PC-3 (cell line): ENCODE measurements around the gene ACTN1. TPM values are rescaled to one million over a fixed set of nuclear protein-coding genes. Genes with fewer than 3 reads are reported as not detected.
"Not testable (repeated sequence)": the region's sequence is repeated elsewhere in the genome, so short reads cannot be mapped to it uniquely, and the experiment has no call there.

ENCODE experiments used
- ATAC-seq: fragments of 200-7000 bp; cut with Tn5 transposase; 2 replicates; pipeline ENCODE4 v1.9.1; 2020; ENCODE audit warnings: mild to moderate bottlenecking, moderate library complexity
- BruUV-seq: library from RNA; stranded (reverse); fragments of 400-500 nt; replicated peaks from 2 replicates; lab custom pipeline; 2021; lab: Mats Ljungman, UMichigan
- CTCF ChIA-PET: fragments of 300-600 bp; sonication (Branson Sonifier 250); formaldehyde crosslinking; loops from one replicate; lab custom pipeline; 2022; ENCODE audit warnings: antibody characterized with exemption; lab: Charles Lee
- POLR2A ChIA-PET: fragments of 300-600 bp; sonication (Branson Sonifier 250); formaldehyde crosslinking; loops from one replicate; lab custom pipeline; 2022; ENCODE audit warnings: antibody characterized with exemption; ENCODE audit not compliant: unreplicated experiment; lab: Charles Lee
- DNase-seq: peaks from one replicate; pipeline ENCODE4 v3.0.0-alpha.2; 2015
- H2AFZ ChIP-seq: fragments of 300-600 bp; sonication (generic); 2 replicates; pipeline ENCODE4 v1.6.0; 2016; ENCODE audit warnings: antibody characterized with exemption, low read length
- H3F3A ChIP-seq: fragments of 300-600 bp; sonication (generic); one replicate; pipeline ENCODE4 v1.6.0; 2017; ENCODE audit warnings: antibody characterized with exemption, low read length, control low read depth, mild to moderate bottlenecking; ENCODE audit not compliant: unreplicated experiment
- H3K27ac ChIP-seq: fragments of 300-600 bp; sonication (generic); 2 replicates; pipeline ENCODE4 v1.5.1; 2016; ENCODE audit warnings: mild to moderate bottlenecking, low read length
- H3K27me3 ChIP-seq: fragments of 300-600 bp; sonication (generic); 2 replicates; pipeline ENCODE4 v1.6.1; 2016; ENCODE audit warnings: low read length, mixed read lengths
- H3K36me3 ChIP-seq: fragments of 300-600 bp; sonication (generic); 2 replicates; pipeline ENCODE4 v1.6.1; 2016; ENCODE audit warnings: low read depth, mixed run types, low read length, mixed read lengths
- H3K4me1 ChIP-seq: fragments of 300-600 bp; sonication (generic); 2 replicates; pipeline ENCODE4 v1.5.1; 2016; ENCODE audit warnings: low read length; ENCODE audit not compliant: insufficient read depth
- H3K4me2 ChIP-seq: fragments of 300-600 bp; sonication (generic); 2 replicates; pipeline ENCODE4 v1.6.0; 2016; ENCODE audit warnings: low read length
- H3K4me3 ChIP-seq: fragments of 300-600 bp; sonication (generic); 2 replicates; pipeline ENCODE4 v1.5.1; 2016; ENCODE audit warnings: mild to moderate bottlenecking, low read length, mixed read lengths
- H3K79me2 ChIP-seq: fragments of 300-600 bp; sonication (generic); 2 replicates; pipeline ENCODE4 v1.6.1; 2017; ENCODE audit warnings: low read length, mixed read lengths
- H3K9ac ChIP-seq: fragments of 300-600 bp; sonication (generic); 2 replicates; pipeline ENCODE4 v1.6.0; 2016; ENCODE audit warnings: mild to moderate bottlenecking, low read length
- H3K9me2 ChIP-seq: fragments of 300-600 bp; sonication (generic); replicated peaks from 2 replicates; pipeline ENCODE4 v1.6.1; 2016; ENCODE audit warnings: mixed run types, low read length, mixed read lengths
- H3K9me3 ChIP-seq: fragments of 300-600 bp; sonication (generic); 2 replicates; pipeline ENCODE4 v1.6.1; 2016; ENCODE audit warnings: low read length, mixed read lengths
- H4K20me1 ChIP-seq: fragments of 300-600 bp; sonication (generic); 2 replicates; pipeline ENCODE4 v1.6.1; 2016; ENCODE audit warnings: low read length, mixed read lengths
- CTCF ChIP-seq: fragments of 300-600 bp; sonication (generic); conservative IDR thresholded peaks from 2 replicates; pipeline ENCODE4 v1.5.1; 2017; ENCODE audit warnings: antibody characterized with exemption, low read depth, mild to moderate bottlenecking, low read length
- EZH2 ChIP-seq: fragments of 300-600 bp; sonication (generic); IDR thresholded peaks from one replicate; pipeline ENCODE4 v1.6.1; 2017; ENCODE audit warnings: antibody characterized with exemption, mild to moderate bottlenecking, low read length; ENCODE audit not compliant: unreplicated experiment
- EZH2phosphoT487 ChIP-seq: fragments of 300-600 bp; sonication (generic); IDR thresholded peaks from 2 replicates; pipeline ENCODE4 v1.6.1; 2018; ENCODE audit warnings: mild to moderate bottlenecking, antibody characterized with exemption, low read length, borderline replicate concordance
- intact Hi-C: fragments of 100-400 bp; cut with micrococcal nuclease; formaldehyde crosslinking; loops from 2 replicates; pipeline ENCODE4 v1.9.0; 2023
- total RNA-seq: library from RNA; depleted of rRNA; stranded (reverse); fragments of >200 nt; gene quantifications from 2 replicates; pipeline ENCODE4 v1.2.3, GENCODE V29; 2014

Gene ACTN1
- total RNA-seq, 1 experiment from 2014 or later = 303 TPM

GRCh38 chr14:68974759-68975347, 4.2 kb downstream of the ACTN1 start:
- CTCF ChIA-PET = interaction anchor here (0.5 kb wide), 1 partner anchor 18 kb away, joined by 3 read pairs; no protein-coding TSS in a partner anchor
- Histone ChIP-seq H3K4me2 (peak overlapping the region; percentile 90), H3K27me3 (no peaks in the 10 kb centered on the region), H2AFZ (no peak overlapping the region), H3K4me3 (peak overlapping the region; percentile 98; the same call in 1 of the 2 replicates), H3K9me2 (no peaks in the 10 kb centered on the region), H3K9me3 (no peaks in the 10 kb centered on the region), H3K36me3 (peaks cover 55% of the 10 kb centered on the region), H3K27ac (no peak overlapping the region), H3K9ac (no peak overlapping the region), H3K79me2 (peaks cover 87% of the 10 kb centered on the region), H3K4me1 (peaks cover 40% of the 10 kb centered on the region), H3F3A (no peaks in the 10 kb centered on the region), H4K20me1 (peaks cover 74% of the 10 kb centered on the region)
- peak; percentile 58 for DNase-seq
- BruUV-seq = no TSS peak
- intact Hi-C loops = loop anchor here (5.0 to 10.0 kb wide), 2 partner anchors 132 to 220 kb away; partner anchors contain the start of gene EXD2
- TF ChIP-seq CTCF (no peak), EZH2 (no peak), EZH2phosphoT487 (no peak)
- no peak for ATAC-seq
- POLR2A ChIA-PET = interaction anchor here (0.6 kb wide), 2 partner anchors 20 to 21 kb away, joined by 4 to 7 read pairs; no protein-coding TSS in a partner anchor

- Histone ChIP-seq H3K4me2 (no peak overlapping the region), H3K79me2 (peaks cover 99% of the 10 kb centered on the region), H3K27ac (no peak overlapping the region), H4K20me1 (peaks cover 86% of the 10 kb centered on the region), H3F3A (no peaks in the 10 kb centered on the region), H3K9me2 (no peaks in the 10 kb centered on the region), H3K9ac (no peak overlapping the region), H2AFZ (no peak overlapping the region), H3K27me3 (no peaks in the 10 kb centered on the region), H3K4me3 (no peak overlapping the region), H3K36me3 (peaks cover 63% of the 10 kb centered on the region), H3K4me1 (peaks cover 40% of the 10 kb centered on the region), H3K9me3 (no peaks in the 10 kb centered on the region)
- POLR2A ChIA-PET = no interaction called here
- DNase-seq (no peak), ATAC-seq (no peak)
- no TSS peak for BruUV-seq
- CTCF ChIA-PET = no interaction called here
- TF ChIP-seq CTCF = no peak
- no peak for TF ChIP-seq EZH2
- TF ChIP-seq EZH2phosphoT487 = no peak
- intact Hi-C loops = loop anchor here (10.0 kb wide), 1 partner anchor 221 kb away; the partner anchor contains the start of gene EXD2
These were observed 5.5 kb downstream of the ACTN1 start for GRCh38 chr14:68973639-68974038.

GRCh38 chr14:68973219-68973565, 5.9 kb downstream of the ACTN1 start:
- H3K4me2 ChIP-seq, ATAC-seq, DNase-seq, H3K9me2 ChIP-seq, H2AFZ ChIP-seq, CTCF ChIA-PET, POLR2A ChIA-PET, BruUV-seq, H3K4me3 ChIP-seq, H3K27me3 ChIP-seq, H3K27ac ChIP-seq, H3K9me3 ChIP-seq, H3K9ac ChIP-seq, H3F3A ChIP-seq: not testable (repeated sequence)
- intact Hi-C loops = loop anchor here (10.0 kb wide), 1 partner anchor 222 kb away; the partner anchor contains the start of gene EXD2
- peaks cover 68% of the 10 kb centered on the region for H3K36me3 ChIP-seq
- peaks cover 41% of the 10 kb centered on the region for H3K4me1 ChIP-seq
- peaks cover 99% of the 10 kb centered on the region for H3K79me2 ChIP-seq
- H4K20me1 ChIP-seq = peaks cover 90% of the 10 kb centered on the region
